ENCODE results near the gene FCRL6.

DNA sequence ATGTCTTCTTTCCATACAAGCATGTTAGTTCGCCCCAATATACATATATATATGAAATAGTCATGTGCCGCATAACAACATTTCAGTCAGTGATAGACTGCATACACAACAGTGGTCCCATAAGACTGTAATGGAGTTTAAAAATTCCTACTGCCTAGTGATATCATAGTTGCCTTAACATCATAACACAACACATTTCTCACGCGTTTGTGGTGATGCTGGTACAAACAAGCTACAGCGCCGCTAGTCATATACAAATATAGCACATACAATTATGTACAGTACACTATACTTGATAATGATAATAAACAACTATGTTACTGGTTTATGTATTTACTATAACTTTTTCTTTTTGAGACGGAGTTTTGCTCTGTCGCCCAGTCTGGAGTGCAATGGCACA is 13.8 kb downstream of the FCRL6 start:
- TF ChIP-seq EP300 (IDR thresholded peaks at IDR 0.05), result no peak
- TF ChIP-seq, protein P1, sequence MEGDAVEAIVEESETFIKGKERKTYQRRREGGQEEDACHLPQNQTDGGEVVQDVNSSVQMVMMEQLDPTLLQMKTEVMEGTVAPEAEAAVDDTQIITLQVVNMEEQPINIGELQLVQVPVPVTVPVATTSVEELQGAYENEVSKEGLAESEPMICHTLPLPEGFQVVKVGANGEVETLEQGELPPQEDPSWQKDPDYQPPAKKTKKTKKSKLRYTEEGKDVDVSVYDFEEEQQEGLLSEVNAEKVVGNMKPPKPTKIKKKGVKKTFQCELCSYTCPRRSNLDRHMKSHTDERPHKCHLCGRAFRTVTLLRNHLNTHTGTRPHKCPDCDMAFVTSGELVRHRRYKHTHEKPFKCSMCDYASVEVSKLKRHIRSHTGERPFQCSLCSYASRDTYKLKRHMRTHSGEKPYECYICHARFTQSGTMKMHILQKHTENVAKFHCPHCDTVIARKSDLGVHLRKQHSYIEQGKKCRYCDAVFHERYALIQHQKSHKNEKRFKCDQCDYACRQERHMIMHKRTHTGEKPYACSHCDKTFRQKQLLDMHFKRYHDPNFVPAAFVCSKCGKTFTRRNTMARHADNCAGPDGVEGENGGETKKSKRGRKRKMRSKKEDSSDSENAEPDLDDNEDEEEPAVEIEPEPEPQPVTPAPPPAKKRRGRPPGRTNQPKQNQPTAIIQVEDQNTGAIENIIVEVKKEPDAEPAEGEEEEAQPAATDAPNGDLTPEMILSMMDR (IDR thresholded peaks at IDR 0.05), result no peak

All from tibial nerve (tissue), 4 donors.